Prostate gland (tissue), 2 donors: Measurements from ENCODE around the gene SLC22A14.

Experiments
- CTCF ChIP-seq, 4 experiments: fragments of 200-600 bp in 2 of 4; fragments of 450-650 bp in 2 of 4; sonication (generic) in 2 of 4; IDR thresholded peaks; 1 replicate in 3 of 4; 2 replicates in 1 of 4; pipeline ENCODE4 v1.5.1; 2016 to 2019; ENCODE audit warnings: antibody characterized with exemption in 4 of 4, mild to moderate bottlenecking in 2 of 4, moderate library complexity in 2 of 4
- POLR2A ChIP-seq: fragments of 450-650 bp; IDR thresholded peaks from one replicate; pipeline ENCODE4 v1.6.1; 2016; ENCODE audit warnings: antibody characterized with exemption, mild to moderate bottlenecking
- POLR2AphosphoS5 ChIP-seq: sonication (generic); formaldehyde crosslinking; IDR thresholded peaks from one replicate; pipeline ENCODE4 v1.6.1; 2017; ENCODE audit warnings: antibody characterized with exemption

DNA sequence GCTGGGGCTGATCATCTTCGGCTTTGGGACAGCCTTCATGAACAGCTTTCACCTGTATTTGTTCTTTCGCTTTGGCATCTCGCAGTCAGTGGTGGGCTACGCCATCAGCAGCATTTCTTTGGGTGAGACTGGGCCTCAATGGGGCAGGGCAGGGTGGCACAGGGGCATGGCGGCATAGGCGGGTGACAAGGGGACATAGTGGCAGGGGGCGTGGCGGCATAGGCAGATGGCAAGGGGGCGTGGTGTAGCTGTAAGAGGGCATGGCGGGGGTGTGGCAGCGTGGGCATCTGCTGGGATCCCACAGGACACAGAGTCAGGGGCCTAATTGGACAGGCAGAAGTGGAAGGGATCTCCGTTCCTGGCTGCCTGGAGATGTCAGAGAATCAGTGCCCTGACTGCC lies 25.5 kb downstream of the SLC22A14 start:
- TF ChIP-seq CTCF (IDR thresholded peaks at IDR 0.05) (no peak), POLR2A (no peak), POLR2AphosphoS5 (no peak)
